ENCODE data around the gene MSH3.

MSH3 gene

GRCh38 chr5:80825786-80826460 is 171.5 kb downstream of the MSH3 start:
- no peak overlapping the region for H3K27ac ChIP-seq (ENCODE audit: extremely low read depth, low read depth, low read length)
- no peaks in the 10 kb centered on the region; the same call in 1 of the 2 replicates for H3K9me3 ChIP-seq (ENCODE audit: control insufficient read depth, insufficient read depth, low read depth, low read length)
- H3K4me3 ChIP-seq (ENCODE audit: low read depth, low read length), result no peak overlapping the region
- CTCF ChIA-PET, result no interaction called here
- peaks cover 3% of the 10 kb centered on the region; the same call in 1 of the 2 replicates for H3K4me1 ChIP-seq (ENCODE audit: control insufficient read depth, insufficient read depth, low read length)
- TF ChIP-seq ZFP37 (tag by site-specific recombination; IDR thresholded peaks at IDR 0.05), result no peak
- no peak for TF ChIP-seq ZNF623 (tag by site-specific recombination; IDR thresholded peaks at IDR 0.05)
- TF ChIP-seq SP2 (tag by site-specific recombination; IDR thresholded peaks at IDR 0.05), result no peak
- TF ChIP-seq ZNF335 (tag by site-specific recombination; conservative IDR thresholded peaks at IDR 0.05), result no peak
- H3K36me3 ChIP-seq (ENCODE audit: control insufficient read depth in 2 of 2, insufficient read depth in 1 of 2, low read length in 2 of 2), result peaks cover 0 to 13% of the 10 kb centered on the region in 2 experiments; a peak in 1 of 3 replicates
- POLR2A ChIA-PET, result no interaction called here

DNA sequence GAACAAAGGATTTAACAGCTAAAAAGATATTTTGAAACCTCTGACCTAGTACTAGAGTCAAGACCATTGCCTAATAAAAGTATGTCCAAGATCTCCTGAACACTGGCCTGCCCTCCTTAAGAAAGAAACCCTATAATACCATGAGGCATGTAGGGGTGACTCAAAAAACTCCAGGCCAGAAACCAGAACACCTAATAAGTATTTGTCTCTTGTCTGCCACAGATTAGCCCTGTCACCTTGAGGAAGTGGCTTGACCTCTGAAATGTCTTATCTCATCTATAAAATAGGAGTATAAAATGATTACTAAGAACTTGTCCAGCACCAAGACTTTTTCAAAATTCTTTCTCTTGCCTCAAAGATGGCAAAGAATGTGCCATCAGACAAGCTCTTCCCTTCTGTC is 180.3 kb downstream of the MSH3 start:
- Histone ChIP-seq H3K4me3 (ENCODE audit: low read depth, low read length) (no peak overlapping the region), H3K27ac (ENCODE audit: extremely low read depth, low read depth, low read length) (no peak overlapping the region), H3K4me1 (ENCODE audit: control insufficient read depth, insufficient read depth, low read length) (no peaks in the 10 kb centered on the region), H3K36me3 (ENCODE audit: control insufficient read depth in 2 of 2, insufficient read depth in 1 of 2, low read length in 2 of 2) (no peaks in the 10 kb centered on the region), H3K9me3 (ENCODE audit: control insufficient read depth, insufficient read depth, low read depth, low read length) (no peaks in the 10 kb centered on the region; the same call in 1 of the 2 replicates)
- ChIA-PET POLR2A (no interaction called here), CTCF (interaction anchor here (0.7 to 0.9 kb wide), 3 partner anchors 16 to 348 kb away, joined by 3 to 4 read pairs (median 3); no protein-coding TSS in a partner anchor)
- TF ChIP-seq ZNF223 (tag by site-specific recombination; IDR thresholded peaks at IDR 0.05) (no peak), ZSCAN30 (tag by site-specific recombination; IDR thresholded peaks at IDR 0.05) (no peak), KLF9 (tag by site-specific recombination; IDR thresholded peaks at IDR 0.05; ENCODE audit: low read depth) (no peak), ZNF280D (tag by site-specific recombination; IDR thresholded peaks at IDR 0.05) (no peak)

DNA sequence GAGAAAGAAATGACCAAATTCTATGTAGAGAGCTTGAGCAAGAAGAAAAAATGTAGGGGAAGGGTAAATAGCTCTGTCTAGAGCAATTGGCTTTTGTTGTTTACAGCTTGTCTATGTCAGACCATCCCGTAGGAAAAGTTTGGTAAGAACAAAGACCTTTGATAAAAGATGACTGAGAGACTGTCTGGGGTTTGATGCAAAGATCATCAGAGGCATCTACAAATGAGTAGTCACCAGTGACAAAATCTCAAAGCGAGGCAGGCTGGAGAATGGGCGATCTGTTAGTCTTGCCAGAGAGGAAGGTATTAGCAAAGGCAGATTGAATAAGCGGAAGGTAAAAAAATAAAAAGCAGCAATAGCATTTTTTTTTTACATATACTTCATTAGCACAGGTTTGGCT is 180.7 kb downstream of the MSH3 start:
- Histone ChIP-seq H3K9me3 (ENCODE audit: control insufficient read depth, insufficient read depth, low read depth, low read length) (no peaks in the 10 kb centered on the region), H3K4me1 (ENCODE audit: control insufficient read depth, insufficient read depth, low read length) (no peaks in the 10 kb centered on the region), H3K36me3 (ENCODE audit: control insufficient read depth in 2 of 2, insufficient read depth in 1 of 2, low read length in 2 of 2) (no peaks in the 10 kb centered on the region), H3K4me3 (ENCODE audit: low read depth, low read length) (no peak overlapping the region), H3K27ac (ENCODE audit: extremely low read depth, low read depth, low read length) (no peak overlapping the region)
- TF ChIP-seq ZNF837 (tag by site-specific recombination; IDR thresholded peaks at IDR 0.05), result no peak
- TF ChIP-seq SALL2 (tag by site-specific recombination; IDR thresholded peaks at IDR 0.05; ENCODE audit: borderline replicate concordance), result no peak
- TF ChIP-seq GLIS1 (tag by site-specific recombination; IDR thresholded peaks at IDR 0.05), result no peak
- CTCF ChIA-PET, result interaction anchor here (0.7 to 0.9 kb wide), 3 partner anchors 17 to 348 kb away, joined by 3 to 4 read pairs (median 3); no protein-coding TSS in a partner anchor
- POLR2A ChIA-PET, result no interaction called here

GRCh38 chr5:80837679-80838078 is 183.2 kb downstream of the MSH3 start:
- CTCF ChIA-PET, result no interaction called here
- TF ChIP-seq HOXC10 (CRISPR knock-in tag; IDR thresholded peaks at IDR 0.05) (no peak), ZNF48 (tag by site-specific recombination; IDR thresholded peaks at IDR 0.05) (no peak), RBAK (tag by site-specific recombination; IDR thresholded peaks at IDR 0.05) (no peak), ZNF558 (tag by site-specific recombination; IDR thresholded peaks at IDR 0.05) (no peak), ZNF704 (tag by site-specific recombination; IDR thresholded peaks at IDR 0.05) (no peak), ZNF335 (tag by site-specific recombination; conservative IDR thresholded peaks at IDR 0.05) (no peak)
- TF ChIP-seq, protein P1, sequence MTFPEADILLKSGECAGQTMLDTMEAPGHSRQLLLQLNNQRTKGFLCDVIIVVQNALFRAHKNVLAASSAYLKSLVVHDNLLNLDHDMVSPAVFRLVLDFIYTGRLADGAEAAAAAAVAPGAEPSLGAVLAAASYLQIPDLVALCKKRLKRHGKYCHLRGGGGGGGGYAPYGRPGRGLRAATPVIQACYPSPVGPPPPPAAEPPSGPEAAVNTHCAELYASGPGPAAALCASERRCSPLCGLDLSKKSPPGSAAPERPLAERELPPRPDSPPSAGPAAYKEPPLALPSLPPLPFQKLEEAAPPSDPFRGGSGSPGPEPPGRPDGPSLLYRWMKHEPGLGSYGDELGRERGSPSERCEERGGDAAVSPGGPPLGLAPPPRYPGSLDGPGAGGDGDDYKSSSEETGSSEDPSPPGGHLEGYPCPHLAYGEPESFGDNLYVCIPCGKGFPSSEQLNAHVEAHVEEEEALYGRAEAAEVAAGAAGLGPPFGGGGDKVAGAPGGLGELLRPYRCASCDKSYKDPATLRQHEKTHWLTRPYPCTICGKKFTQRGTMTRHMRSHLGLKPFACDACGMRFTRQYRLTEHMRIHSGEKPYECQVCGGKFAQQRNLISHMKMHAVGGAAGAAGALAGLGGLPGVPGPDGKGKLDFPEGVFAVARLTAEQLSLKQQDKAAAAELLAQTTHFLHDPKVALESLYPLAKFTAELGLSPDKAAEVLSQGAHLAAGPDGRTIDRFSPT (tag by site-specific recombination; IDR thresholded peaks at IDR 0.05), result no peak
- POLR2A ChIA-PET, result no interaction called here

More at GRCh38 chr5:80837679-80838078, 183.2 kb downstream of the MSH3 start:
- no peaks in the 10 kb centered on the region for H3K9me3 ChIP-seq (ENCODE audit: control insufficient read depth, insufficient read depth, low read depth, low read length)
- no peak overlapping the region for H3K4me3 ChIP-seq (ENCODE audit: low read depth, low read length)
- no peaks in the 10 kb centered on the region for H3K4me1 ChIP-seq (ENCODE audit: control insufficient read depth, insufficient read depth, low read length)
- no peaks in the 10 kb centered on the region for H3K36me3 ChIP-seq (ENCODE audit: control insufficient read depth in 2 of 2, insufficient read depth in 1 of 2, low read length in 2 of 2)
- no peak overlapping the region for H3K27ac ChIP-seq (ENCODE audit: extremely low read depth, low read depth, low read length)

Data from HEK293 (cell line).